Measurements from ENCODE around the gene CLCN3. TPM values are rescaled to one million over a fixed set of nuclear protein-coding genes. Genes with fewer than 3 reads are reported as not detected.

CLCN3 gene
- total RNA-seq, 2 donors from 2014 or later, result 36.4 to 43.8 TPM

- DNase-seq, result no peak
- Mint-ChIP-seq H3K9me3 (peaks cover 2% of the 10 kb centered on the region), H3K27me3 (ENCODE audit: insufficient read depth) (no peaks in the 10 kb centered on the region), H3K27ac (no peak overlapping the region), H3K4me3 (no peak overlapping the region), H3K36me3 (ENCODE audit: low read depth) (peaks cover 24% of the 10 kb centered on the region), H3K4me1 (peaks cover 15% of the 10 kb centered on the region)
- Histone ChIP-seq H3K4me3 (ENCODE audit: low read length) (no peak overlapping the region), H3K9ac (ENCODE audit: extremely low read depth, low read length, poor library complexity, severe bottlenecking) (no peak overlapping the region), H3K4me1 (ENCODE audit: control insufficient read depth, insufficient read depth, low read length) (no peaks in the 10 kb centered on the region), H3K36me3 (ENCODE audit: control insufficient read depth, insufficient read depth, low read length) (peaks cover 3% of the 10 kb centered on the region), H3K9me3 (ENCODE audit: control insufficient read depth, low read length) (peaks cover 5% of the 10 kb centered on the region), H3K27ac (ENCODE audit: low read depth, low read length) (no peak overlapping the region), H3K27me3 (ENCODE audit: control insufficient read depth, insufficient read depth, low read length, poor library complexity, severe bottlenecking) (no peaks in the 10 kb centered on the region)
- no peak for TF ChIP-seq CTCF (conservative IDR thresholded peaks at IDR 0.05)
- WGBS, 2 experiments (ENCODE audit: insufficient coverage in 1 of 2, insufficient read length in 1 of 2), result 95 to 100% methylated on average over 1 to 6 of the region's 6 CpGs
These were observed 35.0 kb downstream of the CLCN3 start for GRCh38 chr4:169655401-169655800.

GRCh38 chr4:169657470-169658107 is 37.2 kb downstream of the CLCN3 start:
- Histone ChIP-seq H3K27ac (ENCODE audit: low read depth, low read length) (no peak overlapping the region), H3K4me3 (ENCODE audit: low read length) (no peak overlapping the region), H3K36me3 (ENCODE audit: control insufficient read depth, insufficient read depth, low read length) (no peaks in the 10 kb centered on the region), H3K9ac (ENCODE audit: extremely low read depth, low read length, poor library complexity, severe bottlenecking) (no peak overlapping the region), H3K4me1 (ENCODE audit: control insufficient read depth, insufficient read depth, low read length) (no peaks in the 10 kb centered on the region), H3K9me3 (ENCODE audit: control insufficient read depth, low read length) (peaks cover 5% of the 10 kb centered on the region), H3K27me3 (ENCODE audit: control insufficient read depth, insufficient read depth, low read length, poor library complexity, severe bottlenecking) (no peaks in the 10 kb centered on the region)
- 94 to 98% methylated on average over 2 to 3 of the region's 3 CpGs for WGBS, 2 experiments (ENCODE audit: insufficient coverage in 1 of 2, insufficient read length in 1 of 2)
- Mint-ChIP-seq H3K9me3 (peaks cover 2% of the 10 kb centered on the region), H3K27ac (no peak overlapping the region), H3K27me3 (ENCODE audit: insufficient read depth) (no peaks in the 10 kb centered on the region), H3K4me1 (peaks cover 18% of the 10 kb centered on the region), H3K36me3 (ENCODE audit: low read depth) (peaks cover 19% of the 10 kb centered on the region), H3K4me3 (no peak overlapping the region)
- DNase-seq, result no peak
- TF ChIP-seq CTCF (conservative IDR thresholded peaks at IDR 0.05), result no peak

GRCh38 chr4:169658196-169658595 is 37.8 kb downstream of the CLCN3 start:
- Histone ChIP-seq H3K9ac (ENCODE audit: extremely low read depth, low read length, poor library complexity, severe bottlenecking) (no peak overlapping the region), H3K36me3 (ENCODE audit: control insufficient read depth, insufficient read depth, low read length) (no peaks in the 10 kb centered on the region), H3K27me3 (ENCODE audit: control insufficient read depth, insufficient read depth, low read length, poor library complexity, severe bottlenecking) (no peaks in the 10 kb centered on the region), H3K27ac (ENCODE audit: low read depth, low read length) (no peak overlapping the region), H3K4me3 (ENCODE audit: low read length) (no peak overlapping the region), H3K4me1 (ENCODE audit: control insufficient read depth, insufficient read depth, low read length) (no peaks in the 10 kb centered on the region), H3K9me3 (ENCODE audit: control insufficient read depth, low read length) (no peaks in the 10 kb centered on the region)
- no peak for DNase-seq
- Mint-ChIP-seq H3K4me3 (no peak overlapping the region), H3K4me1 (peaks cover 18% of the 10 kb centered on the region), H3K27me3 (ENCODE audit: insufficient read depth) (no peaks in the 10 kb centered on the region), H3K36me3 (ENCODE audit: low read depth) (peaks cover 12% of the 10 kb centered on the region), H3K9me3 (no peaks in the 10 kb centered on the region), H3K27ac (no peak overlapping the region)
- TF ChIP-seq CTCF (conservative IDR thresholded peaks at IDR 0.05), result no peak
- WGBS, 2 experiments (ENCODE audit: insufficient coverage in 1 of 2, insufficient read length in 1 of 2), result 83 to 96% methylated on average over 1 of the region's 2 CpGs
